NCI-H82 (cell line): Measurements from ENCODE around the gene BEAN1.
A peak's percentile ranks its signal among the peaks of the same experiment; 100 is the strongest.

Experiments
- DNase-seq: peaks from one replicate; lab custom pipeline; 2025; lab: John Stamatoyannopoulos, UW

BEAN1 gene

GRCh38 chr16:66419527-66419926 lies 7.6 kb upstream of the BEAN1 start:
- peak; percentile 12 for DNase-seq

GRCh38 chr16:66420396-66420795 lies 6.7 kb upstream of the BEAN1 start:
- no peak for DNase-seq

- DNase-seq: no peak
Observed at GRCh38 chr16:66421891-66422290, 5.2 kb upstream of the BEAN1 start.

GRCh38 chr16:66422366-66422765 lies 4.7 kb upstream of the BEAN1 start:
- no peak for DNase-seq

- no peak for DNase-seq
Observed at GRCh38 chr16:66423177-66423576, 3.9 kb upstream of the BEAN1 start.

- DNase-seq: no peak
Observed at GRCh38 chr16:66425651-66426050, 1.4 kb upstream of the BEAN1 start.

GRCh38 chr16:66426112-66427035 lies 721 bp upstream of the BEAN1 start:
- DNase-seq: no peak

GRCh38 chr16:66427871-66428681 lies 981 bp downstream of the BEAN1 start:
- DNase-seq: no peak

GRCh38 chr16:66428682-66429251 lies 1.7 kb downstream of the BEAN1 start:
- DNase-seq: no peak

GRCh38 chr16:66429290-66429962 lies 2.3 kb downstream of the BEAN1 start:
- peak; percentile 71 for DNase-seq

GRCh38 chr16:66430214-66430613 lies 3.1 kb downstream of the BEAN1 start:
- no peak for DNase-seq

GRCh38 chr16:66431760-66432159 lies 4.7 kb downstream of the BEAN1 start:
- DNase-seq: no peak

- no peak for DNase-seq
Observed at GRCh38 chr16:66432429-66432828, 5.3 kb downstream of the BEAN1 start.

- DNase-seq: no peak
Observed at GRCh38 chr16:66434619-66435430, 7.7 kb downstream of the BEAN1 start.

GRCh38 chr16:66435896-66436295 lies 8.8 kb downstream of the BEAN1 start:
- DNase-seq: no peak

GRCh38 chr16:66437391-66437945 lies 10.4 kb downstream of the BEAN1 start:
- DNase-seq: no peak

- DNase-seq: no peak
Observed at GRCh38 chr16:66438536-66438935, 11.4 kb downstream of the BEAN1 start.

GRCh38 chr16:66439051-66439730 lies 12.1 kb downstream of the BEAN1 start:
- DNase-seq: no peak

GRCh38 chr16:66440271-66440802 lies 13.2 kb downstream of the BEAN1 start:
- no peak for DNase-seq

- no peak for DNase-seq
Observed at GRCh38 chr16:66440970-66441369, 13.9 kb downstream of the BEAN1 start.
